Prostate gland (tissue), 2 donors: ENCODE measurements around the gene DHRS7B.

Source experiments
- CTCF ChIP-seq, 4 experiments: fragments of 200-600 bp in 2 of 4; fragments of 450-650 bp in 2 of 4; sonication (generic) in 2 of 4; IDR thresholded peaks; 1 replicate in 3 of 4; 2 replicates in 1 of 4; pipeline ENCODE4 v1.5.1; 2016 to 2019; ENCODE audit warnings: antibody characterized with exemption in 4 of 4, mild to moderate bottlenecking in 2 of 4, moderate library complexity in 2 of 4
- POLR2A ChIP-seq: fragments of 450-650 bp; IDR thresholded peaks from one replicate; pipeline ENCODE4 v1.6.1; 2016; ENCODE audit warnings: antibody characterized with exemption, mild to moderate bottlenecking
- POLR2AphosphoS5 ChIP-seq: sonication (generic); formaldehyde crosslinking; IDR thresholded peaks from one replicate; pipeline ENCODE4 v1.6.1; 2017; ENCODE audit warnings: antibody characterized with exemption

- TF ChIP-seq CTCF (IDR thresholded peaks at IDR 0.05) (no peak), POLR2A (no peak), POLR2AphosphoS5 (no peak)
Measured at GRCh38 chr17:21094298-21094704, 32.5 kb upstream of the DHRS7B start.
